Heart left ventricle (tissue), 16 donors: Measurements from ENCODE around the gene MYOM1. TPM values are rescaled to one million over a fixed set of nuclear protein-coding genes. Genes with fewer than 3 reads are reported as not detected.
A peak's percentile ranks its signal among the peaks of the same experiment; 100 is the strongest.

Source experiments
- ATAC-seq, 4 donors: fragments of 200-7000 bp; cut with Tn5 transposase; one replicate each; pipeline ENCODE4 v1.9.1; 2020 to 2022; ENCODE audit warnings: moderate library complexity in 4 of 4, mild to moderate bottlenecking in 3 of 4, moderate number of reproducible peaks in 1 of 4
- DNase-seq, 5 donors: peaks; one replicate each; pipeline ENCODE4 v3.0.0-alpha.2; 2020
- H3K27ac ChIP-seq, 12 donors: fragments of 200-600 bp; sonication (generic) in 4 of 12; one replicate each; pipeline versions ENCODE4 v1.5.0 to v1.8.0; 2016 to 2022; ENCODE audit warnings: mild to moderate bottlenecking in 2 of 12
- H3K27me3 ChIP-seq, 9 donors: fragments of 200-600 bp; sonication (generic) in 2 of 9; one replicate each; pipeline versions ENCODE4 v1.5.1 to v1.8.0; 2016 to 2022; ENCODE audit warnings: mild to moderate bottlenecking in 3 of 9
- H3K36me3 ChIP-seq, 9 donors: fragments of 200-600 bp; sonication (generic) in 2 of 9; one replicate each; pipeline versions ENCODE4 v1.5.0 to v1.8.0; 2018 to 2022; ENCODE audit warnings: mild to moderate bottlenecking in 2 of 9
- H3K4me1 ChIP-seq, 12 donors: fragments of 200-600 bp; sonication (generic) in 4 of 12; one replicate each; pipeline versions ENCODE4 v1.5.0 to v1.8.0; 2016 to 2022; ENCODE audit warnings: mild to moderate bottlenecking in 3 of 12
- H3K4me3 ChIP-seq, 12 donors: fragments of 200-600 bp; sonication (generic) in 4 of 12; one replicate each; pipeline versions ENCODE4 v1.5.0 to v1.8.0; 2017 to 2022; ENCODE audit warnings: mild to moderate bottlenecking in 9 of 12, moderate library complexity in 4 of 12
- H3K9me3 ChIP-seq, 12 donors: fragments of 200-600 bp; sonication (generic) in 4 of 12; one replicate each; pipeline versions ENCODE4 v1.5.0 to v1.8.0; 2016 to 2022; ENCODE audit warnings: mild to moderate bottlenecking in 1 of 12
- POLR2A ChIP-seq, 2 donors: fragments of 450-650 bp; IDR thresholded peaks; one replicate each; pipeline ENCODE4 v1.6.1; 2017; ENCODE audit warnings: antibody characterized with exemption in 2 of 2, mild to moderate bottlenecking in 2 of 2, moderate library complexity in 2 of 2
- WGBS, 4 donors: extraction: QIAGEN DNeasy Blood & Tissue Kit in 2 of 4; methylation state at CpG; one replicate each; pipeline versions ENCODE4 v1.1.5 to v1.1.7; 2013 to 2018; 5-methylcytosine and 5-hydroxymethylcytosine counted together
- intact Hi-C, 10 donors: fragments of 100-400 bp; cut with DNase I; formaldehyde crosslinking; loops; one replicate each; pipeline versions ENCODE4 v1.11.1 to v1.14.2; 2022
- polyA plus RNA-seq, 2 donors: library from polyadenylated mRNA; stranded (reverse); fragments of 200-250 nt; gene quantifications; one replicate each; pipeline ENCODE4 v1.2.3, GENCODE V29; 2013
- total RNA-seq, 9 donors: library from RNA; depleted of rRNA in 2 of 9; stranded (reverse); fragments of >200 nt in 2 of 9; fragmentation: NEBNext Ultra II Directional in 3 of 9; extraction: Animal tissue kit (Norgen Biotek cat#: 25700) in 3 of 9; gene quantifications; one replicate each; pipeline versions ENCODE4 v1.1.0 to v1.2.4, GENCODE V29; 2016 to 2023
- TF ChIP-seq, protein P1 (sequence below), 12 donors: fragments of 200-600 bp; sonication (generic) in 4 of 12; IDR thresholded peaks; one replicate each; pipeline versions ENCODE4 v1.5.0 to v1.8.0; 2018 to 2022; ENCODE audit warnings: antibody characterized with exemption in 12 of 12, mild to moderate bottlenecking in 5 of 12
- donor health status: ischemic (EF 13 %, LVEDD 7.1; RV severe dilation, severe dysfunction).
- donor health status: healthy with polysubstance abuse.
- donor health status: DM: no; HTN: yes; CAD: no.
- donor health status: DM: no; HTN: no; CAD: no.
- donor health status: ischemic (EF 25% LVEDD 6.9; RV normal size, moderate dysfunction).
- donor health status: ischemic (EF 25% LVEDD 5.7; RV mildly dilated, moderate dysfunction).
- donor health status: healthy.
- donor health status: DM: yes; HTN: yes; CAD: no.
- donor health status: ischemic (EF 35%, LVEDD 5.7; RV mildly dilated, moderate dysfunction).
- donor health status: nonischemic (EF 11% LVEDD 7.7; RV severe dilation, severe dysfunction).
- donor health status: DM: yes; HTN: yes; CAD: no.
- donor health status: PGD.
- donor health status: ischemic (EF 29% LVEDD 5.4; RV normal size, mild dysfunction).
- donor health status: nonischemic (EF 23%, LVEDD 6.1; RV moderate dilation, normal function).

MYOM1 gene
- total and polyA plus RNA-seq, 11 donors = 112 to 1,344 (median 801) TPM

DNA sequence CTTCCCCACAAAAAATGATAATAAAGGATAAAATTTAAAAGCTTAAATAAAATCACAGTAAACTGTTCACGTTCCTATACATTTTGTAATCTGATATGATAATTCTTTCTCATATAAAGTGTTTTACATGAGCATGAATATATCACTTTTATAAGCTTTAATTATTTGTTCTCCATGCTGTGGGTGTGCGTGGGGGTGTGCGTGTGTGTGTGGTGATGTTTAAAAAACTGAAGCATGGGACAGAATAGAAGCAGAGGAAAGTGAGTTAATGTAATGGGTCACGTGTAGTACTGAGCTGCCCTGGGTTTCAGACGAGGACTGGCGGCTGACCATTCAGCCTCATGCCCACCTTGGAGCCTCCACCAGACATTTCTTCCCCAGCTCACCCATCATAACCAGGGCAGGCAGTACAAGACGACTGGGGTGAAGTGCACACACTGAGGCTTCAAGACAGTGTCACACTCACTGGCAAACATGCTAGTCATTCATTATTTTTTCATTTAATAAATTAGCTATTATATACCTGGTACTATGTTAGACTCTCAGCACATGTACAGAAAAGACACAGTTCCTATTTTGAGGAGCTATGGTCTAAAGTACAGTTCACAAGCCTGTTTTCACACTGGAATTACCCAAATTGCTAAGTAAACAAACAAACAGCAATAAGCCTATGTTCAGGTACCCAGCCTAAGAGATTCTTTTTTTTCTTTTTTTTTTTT is 109.6 kb downstream of the MYOM1 start:
- 79 to 84% (median 81%) methylated on average over 7 of the region's 7 CpGs for WGBS, 4 donors

DNA sequence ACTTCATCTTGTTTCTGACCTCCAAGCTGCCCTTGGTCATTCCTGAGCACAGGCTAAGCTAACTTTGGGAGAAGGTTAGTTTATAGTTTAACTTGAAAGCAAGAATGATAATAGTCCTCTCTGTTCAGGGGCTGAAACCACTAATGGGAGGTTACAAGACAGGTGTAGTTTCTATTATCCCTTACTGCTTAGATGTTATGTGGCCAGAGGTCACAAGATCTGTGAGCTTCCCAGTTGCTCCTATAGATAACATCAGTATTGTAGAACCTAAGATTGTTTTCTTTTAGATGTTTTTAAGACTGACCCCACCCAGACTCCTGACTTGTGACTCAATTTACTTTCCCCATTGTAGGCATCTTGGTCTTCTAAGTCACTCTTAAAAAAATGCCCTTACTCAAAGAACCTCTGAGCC is 112.0 kb downstream of the MYOM1 start:
- intact Hi-C loops = no loop called here
- H3K4me1 ChIP-seq = peaks cover 0 to 21% (median 10%) of the 10 kb centered on the region in 12 donors
- H3K27ac ChIP-seq = no peak overlapping the region
- TF ChIP-seq POLR2A (IDR thresholded peaks at IDR 0.05) = no peak
- TF ChIP-seq, protein P1, sequence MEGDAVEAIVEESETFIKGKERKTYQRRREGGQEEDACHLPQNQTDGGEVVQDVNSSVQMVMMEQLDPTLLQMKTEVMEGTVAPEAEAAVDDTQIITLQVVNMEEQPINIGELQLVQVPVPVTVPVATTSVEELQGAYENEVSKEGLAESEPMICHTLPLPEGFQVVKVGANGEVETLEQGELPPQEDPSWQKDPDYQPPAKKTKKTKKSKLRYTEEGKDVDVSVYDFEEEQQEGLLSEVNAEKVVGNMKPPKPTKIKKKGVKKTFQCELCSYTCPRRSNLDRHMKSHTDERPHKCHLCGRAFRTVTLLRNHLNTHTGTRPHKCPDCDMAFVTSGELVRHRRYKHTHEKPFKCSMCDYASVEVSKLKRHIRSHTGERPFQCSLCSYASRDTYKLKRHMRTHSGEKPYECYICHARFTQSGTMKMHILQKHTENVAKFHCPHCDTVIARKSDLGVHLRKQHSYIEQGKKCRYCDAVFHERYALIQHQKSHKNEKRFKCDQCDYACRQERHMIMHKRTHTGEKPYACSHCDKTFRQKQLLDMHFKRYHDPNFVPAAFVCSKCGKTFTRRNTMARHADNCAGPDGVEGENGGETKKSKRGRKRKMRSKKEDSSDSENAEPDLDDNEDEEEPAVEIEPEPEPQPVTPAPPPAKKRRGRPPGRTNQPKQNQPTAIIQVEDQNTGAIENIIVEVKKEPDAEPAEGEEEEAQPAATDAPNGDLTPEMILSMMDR (IDR thresholded peaks at IDR 0.05) = no peak
- H3K36me3 ChIP-seq = peaks cover 0 to 98% (median 29%) of the 10 kb centered on the region in 9 donors
- no peak for DNase-seq
- no peak for ATAC-seq
- H3K9me3 ChIP-seq = no peaks in the 10 kb centered on the region
- no peaks in the 10 kb centered on the region for H3K27me3 ChIP-seq
- H3K4me3 ChIP-seq = no peak overlapping the region

More for the DNA sequence above, 109.6 kb downstream of the MYOM1 start:
- no peaks in the 10 kb centered on the region for H3K9me3 ChIP-seq
- intact Hi-C loops = no loop called here
- no peak overlapping the region for H3K4me3 ChIP-seq
- no peak for TF ChIP-seq POLR2A (IDR thresholded peaks at IDR 0.05)
- TF ChIP-seq, protein P1 (IDR thresholded peaks at IDR 0.05) = no peak
- peak in 1 of 4 donors; percentile 13 for ATAC-seq
- no peak for DNase-seq
- no peak overlapping the region for H3K27ac ChIP-seq
- H3K27me3 ChIP-seq = no peaks in the 10 kb centered on the region
- H3K36me3 ChIP-seq = peaks cover 0 to 97% (median 32%) of the 10 kb centered on the region in 9 donors
- no peaks in the 10 kb centered on the region for H3K4me1 ChIP-seq

DNA sequence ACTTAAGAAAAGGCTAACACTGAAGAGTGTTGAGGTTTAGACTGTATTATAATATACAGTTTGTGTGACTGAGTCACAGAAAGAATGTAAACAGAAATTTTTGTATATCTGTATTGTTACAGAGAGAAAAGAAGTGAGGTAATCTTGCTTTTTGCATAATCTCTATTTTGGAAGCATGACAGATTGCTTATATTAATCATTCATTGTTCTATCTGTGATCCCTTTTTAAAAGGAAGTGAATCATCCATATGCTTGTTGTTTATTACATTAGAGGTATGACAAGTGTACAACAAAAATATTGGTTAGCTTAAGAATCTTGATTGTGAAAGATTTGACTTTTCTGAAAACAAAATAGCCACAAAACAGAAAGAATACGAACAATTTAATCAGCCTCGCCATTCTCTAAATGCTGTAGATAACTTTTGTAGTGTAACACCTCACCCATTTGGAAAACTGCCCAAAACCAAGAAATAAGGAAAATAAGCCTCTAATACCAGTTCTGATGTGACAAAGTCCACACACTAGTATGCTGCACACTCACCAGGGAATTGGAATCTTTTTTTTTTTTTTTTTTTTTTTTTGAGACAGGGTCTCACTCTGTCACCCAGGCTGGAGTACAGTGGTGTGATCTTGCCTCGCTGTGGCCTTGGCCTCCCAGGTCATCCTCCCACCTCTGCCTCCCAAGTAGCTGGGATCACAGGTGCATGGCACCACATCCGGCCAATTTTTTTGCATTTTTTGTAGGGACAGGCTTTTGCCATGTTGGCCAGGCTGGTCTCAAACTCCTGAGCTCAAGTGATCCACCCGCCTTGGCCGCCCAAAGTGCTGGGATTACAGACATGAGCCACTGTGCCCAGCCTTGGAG is 115.3 kb downstream of the MYOM1 start:
- Histone ChIP-seq H3K36me3 (peaks cover 0 to 98% (median 16%) of the 10 kb centered on the region in 9 donors), H3K9me3 (no peaks in the 10 kb centered on the region), H3K27ac (peak overlapping the region in 3 of 12 donors; percentile 6 to 14 (median 11)), H3K4me3 (no peak overlapping the region), H3K4me1 (peaks cover 0 to 23% (median 11%) of the 10 kb centered on the region in 12 donors), H3K27me3 (no peaks in the 10 kb centered on the region)
- ATAC-seq (no peak), DNase-seq (no peak)
- intact Hi-C loops = no loop called here
- 75 to 81% (median 76%) methylated on average over 5 to 6 of the region's 6 CpGs for WGBS, 4 donors
- TF ChIP-seq POLR2A (IDR thresholded peaks at IDR 0.05) = no peak
- TF ChIP-seq, protein P1 (IDR thresholded peaks at IDR 0.05) = no peak

DNA sequence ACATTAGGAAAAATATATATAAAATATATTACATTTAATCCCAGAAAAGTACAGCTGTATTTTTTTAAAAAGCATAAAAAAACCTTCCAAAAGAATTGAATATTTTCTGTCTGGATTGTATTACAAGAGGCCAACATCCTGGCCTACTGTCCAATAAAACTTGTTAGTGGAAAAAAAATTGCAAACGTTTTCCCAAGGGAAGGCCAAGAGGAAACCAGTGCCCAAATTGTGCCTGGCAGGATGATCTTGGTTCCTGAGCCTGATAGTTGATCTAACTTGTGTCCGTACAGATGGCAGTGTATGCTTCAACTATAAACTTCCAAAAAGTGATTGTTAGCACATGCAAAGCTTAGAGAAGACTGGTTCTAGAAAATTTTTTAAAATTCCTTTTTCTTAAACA is 116.2 kb downstream of the MYOM1 start:
- no peak for TF ChIP-seq POLR2A (IDR thresholded peaks at IDR 0.05)
- TF ChIP-seq, protein P1 (IDR thresholded peaks at IDR 0.05) = no peak
- Histone ChIP-seq H3K27me3 (no peaks in the 10 kb centered on the region), H3K4me3 (no peak overlapping the region), H3K9me3 (no peaks in the 10 kb centered on the region), H3K4me1 (peaks cover 0 to 23% (median 11%) of the 10 kb centered on the region in 12 donors), H3K36me3 (peaks cover 0 to 98% (median 21%) of the 10 kb centered on the region in 9 donors), H3K27ac (no peak overlapping the region)
- WGBS, 4 donors = 14 to 44% (median 26%) methylated on average over 2 of the region's 2 CpGs
- no peak for ATAC-seq
- no peak for DNase-seq
- intact Hi-C loops = no loop called here
